NCI-H82 (cell line): ENCODE results near the gene CC2D2A.

ENCODE experiments used
- DNase-seq: peaks from one replicate; lab custom pipeline; 2025; lab: John Stamatoyannopoulos, UW

The CC2D2A gene

DNA sequence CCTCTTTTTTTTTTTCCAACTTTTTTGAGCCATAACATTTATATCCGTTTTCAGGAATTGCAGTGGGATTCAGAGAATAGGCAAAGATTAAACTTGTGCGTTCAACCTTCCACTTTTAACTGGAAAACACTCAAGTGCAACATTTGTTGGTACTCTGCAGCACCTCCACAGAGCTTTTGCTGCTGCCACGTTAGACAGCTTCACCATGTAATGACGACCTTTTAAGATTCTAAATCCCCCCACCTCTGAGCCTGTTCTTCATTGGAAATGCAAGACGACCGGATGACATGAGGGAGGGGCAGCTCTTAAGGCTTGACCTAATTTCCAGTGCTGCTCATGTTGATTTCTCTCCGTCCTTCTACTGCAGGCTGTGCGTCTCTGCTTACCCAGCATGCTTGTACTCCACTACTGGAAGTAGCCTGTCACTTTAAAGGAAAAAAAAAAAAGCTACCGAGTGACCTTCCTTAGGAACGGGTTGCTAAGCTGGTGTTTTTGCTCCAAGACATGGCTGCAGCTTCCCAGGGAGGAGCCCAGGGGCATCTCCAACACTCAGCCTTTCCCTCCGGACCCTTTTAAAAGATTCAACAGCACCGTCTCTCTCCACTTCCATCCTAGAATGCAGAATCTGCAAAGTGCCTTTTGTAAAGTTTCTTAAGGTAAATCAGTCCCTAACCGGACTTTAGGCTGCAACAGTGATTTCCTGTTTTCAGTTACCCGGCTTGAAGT is at the start of gene CC2D2A:
Gene CC2D2A (plus strand): TSS at position 481 of the 726 bp plus-strand sequence. CDS start 6,051 bp downstream, outside the sequence.
- DNase-seq, result peak; percentile 81

GRCh38 chr4:15420642-15421041 is 49.0 kb upstream of the CC2D2A start:
- DNase-seq, result no peak

DNA sequence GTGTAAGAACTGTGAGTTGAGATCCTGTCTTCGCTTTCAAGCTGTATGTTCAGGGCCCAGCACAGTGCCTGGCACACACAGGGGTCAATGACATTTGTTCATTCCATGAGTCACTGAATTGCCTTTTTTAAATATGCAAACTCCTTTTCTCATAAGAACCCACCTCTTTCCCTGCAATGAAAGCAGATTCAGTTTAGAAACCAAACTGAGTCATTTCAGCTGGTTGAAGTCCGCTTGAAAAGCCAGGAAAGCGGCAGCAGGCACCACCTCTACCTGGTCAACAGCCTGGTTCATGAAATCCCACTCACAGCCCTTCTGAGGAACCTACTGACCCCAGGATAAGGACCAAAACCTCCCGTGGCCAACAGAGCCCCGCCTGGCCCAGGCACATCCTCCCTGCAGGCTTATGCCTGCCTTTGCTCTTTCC is 46.4 kb upstream of the CC2D2A start:
- DNase-seq, result no peak

GRCh38 chr4:15425520-15425919 is 44.2 kb upstream of the CC2D2A start:
- no peak for DNase-seq

GRCh38 chr4:15427161-15427560 is 42.5 kb upstream of the CC2D2A start:
- no peak for DNase-seq

DNA sequence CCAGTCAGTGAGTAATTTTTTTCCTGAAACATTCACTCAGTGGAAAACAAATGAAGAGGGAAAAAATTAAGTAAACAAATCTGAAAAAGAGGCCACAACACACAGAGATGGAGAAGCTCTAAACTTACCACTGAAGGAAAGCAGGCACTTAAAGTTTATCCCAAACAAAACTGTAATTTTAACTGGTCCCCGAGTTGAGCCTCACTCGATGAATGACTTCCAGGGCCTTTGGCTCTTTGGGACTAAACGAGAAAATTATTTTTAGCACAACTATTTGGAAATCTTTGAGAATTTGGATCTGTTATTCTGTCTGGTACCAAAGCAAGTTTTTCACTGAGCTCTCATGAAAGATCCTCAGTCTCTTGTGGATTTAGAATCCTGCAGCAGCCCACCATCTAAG is 42.0 kb upstream of the CC2D2A start, which contains the start of gene C1QTNF7:
Gene C1QTNF7 (plus strand): TSS at position 333 of the 400 bp plus-strand sequence. CDS start 7,711 bp downstream, outside the sequence.
- DNase-seq, result no peak

DNA sequence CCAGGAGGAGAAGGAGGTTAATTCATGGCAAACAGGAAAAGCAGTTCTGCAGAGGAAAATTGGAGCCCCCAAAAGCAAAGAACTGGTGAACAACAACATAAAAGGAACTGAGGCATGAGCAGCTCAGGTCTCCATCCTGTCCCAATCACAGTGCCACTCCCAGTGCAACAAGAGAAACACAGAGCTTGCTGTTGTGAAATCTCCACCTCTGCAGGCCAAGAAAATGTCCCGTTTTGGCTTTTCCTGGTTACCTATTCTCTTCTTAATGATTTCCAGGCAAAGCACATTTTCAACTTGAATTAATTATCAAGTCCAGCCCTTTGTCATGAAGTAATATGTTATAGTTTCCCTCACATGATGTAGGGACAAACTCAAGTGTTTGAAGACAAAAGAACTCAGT is 41.1 kb upstream of the CC2D2A start:
- DNase-seq, result no peak

- no peak for DNase-seq
Measured at GRCh38 chr4:15434091-15434490, 35.6 kb upstream of the CC2D2A start.

GRCh38 chr4:15434676-15435075 is 35.0 kb upstream of the CC2D2A start:
- DNase-seq, result no peak

- no peak for DNase-seq
Measured at GRCh38 chr4:15436513-15436912, 33.2 kb upstream of the CC2D2A start.

DNA sequence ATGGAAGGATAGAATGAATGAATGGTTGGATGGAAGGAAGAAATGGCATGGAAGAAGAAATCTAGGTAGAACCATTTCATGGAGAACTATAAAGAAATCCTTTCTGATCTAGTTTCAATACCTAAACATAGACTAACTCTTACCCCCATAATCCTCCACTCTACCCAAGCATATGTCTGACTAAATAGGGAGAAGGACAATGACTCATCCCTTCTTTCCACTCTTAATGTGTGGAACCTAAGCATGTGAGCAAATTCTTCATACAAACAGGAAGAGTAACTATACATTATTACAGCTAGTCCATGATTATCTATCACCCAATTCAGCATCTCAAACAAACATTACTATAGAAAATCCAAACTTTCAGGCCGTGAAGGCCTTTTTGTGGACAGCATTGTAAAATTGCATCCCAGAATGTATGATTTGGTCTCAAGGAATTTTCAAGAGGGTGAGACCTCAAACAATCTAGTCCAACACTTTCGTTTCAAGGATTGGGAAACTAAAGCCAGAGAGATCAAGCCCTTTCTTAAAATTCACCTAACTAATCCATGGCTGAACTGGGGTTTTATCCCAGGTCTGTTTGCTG is 30.6 kb upstream of the CC2D2A start:
- DNase-seq, result no peak

- no peak for DNase-seq
Measured at GRCh38 chr4:15443371-15444160, 26.1 kb upstream of the CC2D2A start.

DNA sequence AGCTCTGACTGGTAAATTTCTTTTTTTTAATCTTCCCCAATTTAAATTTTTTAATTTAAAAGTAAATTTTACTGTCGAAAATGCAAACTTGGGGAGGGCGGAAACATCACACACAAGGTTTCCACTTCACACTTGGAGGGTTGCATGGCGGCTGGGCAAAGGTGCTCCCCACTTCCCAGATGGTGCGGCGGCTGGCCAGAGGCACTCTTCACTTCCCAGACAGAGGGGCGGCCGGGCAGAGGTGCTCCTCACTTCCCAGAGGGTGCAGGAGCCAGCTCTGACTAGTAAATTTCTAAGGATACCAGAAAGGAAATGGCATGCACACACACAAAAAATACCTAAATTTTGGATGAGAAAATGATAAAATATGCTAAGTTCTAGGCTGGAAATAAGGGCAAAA is 25.4 kb upstream of the CC2D2A start:
- DNase-seq, result no peak

DNA sequence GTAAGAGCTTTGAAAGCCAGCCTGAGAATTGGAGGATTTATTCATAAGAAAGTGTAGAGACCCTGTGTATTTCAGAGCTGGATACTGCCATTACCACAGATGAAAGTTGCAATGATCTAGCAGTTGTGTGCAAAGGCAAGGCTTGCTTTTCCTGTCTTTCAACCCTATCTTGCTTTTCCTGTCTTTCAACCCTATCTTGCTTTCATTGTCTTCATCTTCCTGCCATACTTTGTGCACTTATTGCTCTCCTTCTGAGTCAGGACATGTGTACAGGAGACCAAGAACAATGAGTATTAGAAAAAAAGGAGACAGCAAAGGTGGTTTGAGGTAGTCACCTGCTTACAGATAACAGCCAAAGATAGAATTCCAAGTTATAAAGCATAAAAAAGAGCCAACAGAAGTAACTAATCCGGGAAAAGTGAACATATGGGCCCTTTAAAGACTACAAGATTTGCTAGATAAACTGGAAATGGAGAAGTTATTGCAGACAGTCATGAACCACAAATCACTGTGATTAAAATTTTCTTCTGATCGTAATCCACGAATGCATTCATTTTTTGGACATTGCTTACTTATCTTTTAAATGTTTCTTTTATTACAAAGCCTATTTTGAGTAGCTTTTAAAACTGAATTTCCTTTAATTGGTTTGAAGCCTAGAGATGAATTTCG is 24.7 kb upstream of the CC2D2A start:
- no peak for DNase-seq

- peak; percentile 3 for DNase-seq
Measured at GRCh38 chr4:15451181-15451865, 18.4 kb upstream of the CC2D2A start.

DNA sequence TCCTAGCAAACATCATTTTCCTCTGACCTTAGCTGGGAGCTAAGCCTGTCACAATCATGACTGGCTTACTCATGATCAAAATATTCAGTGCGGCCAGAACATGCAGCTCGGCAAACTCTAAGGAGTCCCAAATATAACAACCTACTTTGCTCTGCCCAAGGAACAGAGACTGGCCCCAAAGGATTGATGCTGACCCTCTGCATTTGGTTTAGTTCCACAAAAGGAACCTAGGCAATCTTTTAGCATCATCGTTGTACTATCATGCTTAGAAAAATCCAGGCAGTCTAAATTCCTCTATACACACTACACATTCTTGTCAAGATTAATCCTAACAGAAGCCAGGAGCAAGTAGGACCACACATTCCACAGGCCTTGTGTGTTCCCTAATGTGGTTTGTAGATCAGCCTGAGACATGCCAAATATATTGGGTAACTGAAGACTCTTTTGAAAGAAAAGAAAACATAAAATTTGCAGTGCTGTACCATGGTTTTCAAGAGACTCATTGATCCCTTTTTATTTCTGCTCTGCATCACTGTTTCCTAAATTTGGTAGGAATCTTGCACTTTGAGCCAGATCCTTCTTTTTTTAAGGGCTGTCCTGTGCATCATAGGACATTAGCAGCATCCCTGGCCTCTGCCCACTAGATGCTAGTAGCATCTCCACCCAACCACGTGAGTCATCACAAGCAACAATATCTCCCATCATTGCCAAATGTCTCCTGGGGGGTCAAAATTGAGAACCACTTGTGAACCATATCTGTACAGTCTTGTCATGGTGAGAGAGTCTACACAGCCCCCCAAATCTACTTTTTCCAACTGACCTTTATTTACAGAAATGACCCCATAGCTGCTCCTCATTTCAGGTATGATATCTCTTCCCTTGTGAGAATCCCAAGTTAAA is 17.6 kb upstream of the CC2D2A start:
- no peak for DNase-seq

GRCh38 chr4:15455290-15455689 is 14.4 kb upstream of the CC2D2A start:
- no peak for DNase-seq

DNA sequence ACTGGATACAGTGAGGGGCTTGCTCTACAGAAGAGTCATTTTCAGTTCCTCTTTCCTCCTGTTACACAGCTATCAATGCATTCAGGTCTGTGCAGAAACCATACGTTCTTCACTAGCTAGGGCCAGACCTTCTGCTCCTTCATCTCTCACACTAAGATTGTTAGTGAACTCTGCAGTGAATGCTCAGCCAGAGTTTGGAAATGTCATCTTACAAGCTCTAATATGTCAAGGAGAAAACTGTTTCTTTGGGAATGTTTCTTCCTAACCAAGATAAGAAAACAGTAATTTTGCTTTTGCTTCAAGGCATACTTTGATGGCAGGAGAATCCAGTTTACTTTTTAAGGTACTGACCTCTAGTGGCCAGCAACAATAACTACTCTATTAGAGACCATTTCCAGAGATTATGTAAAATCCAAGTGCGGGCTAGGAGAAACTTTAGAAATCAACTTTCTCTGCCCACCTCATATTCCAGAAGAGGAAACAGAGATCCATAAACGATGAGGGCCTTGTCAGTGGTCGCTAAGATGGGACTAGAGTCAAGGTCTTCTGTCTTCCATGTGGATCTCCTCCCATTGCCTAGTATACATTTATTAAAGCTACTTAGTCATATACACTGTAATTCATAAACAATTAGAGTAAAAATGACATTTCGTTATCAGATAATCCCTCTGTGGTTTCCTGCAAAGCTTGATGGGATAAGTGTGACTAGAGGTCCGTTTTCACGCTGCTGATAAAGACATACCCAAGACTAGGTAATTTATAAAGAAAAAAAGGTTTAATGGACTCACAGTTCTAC is 12.1 kb upstream of the CC2D2A start:
- DNase-seq, result peak; percentile 44

DNA sequence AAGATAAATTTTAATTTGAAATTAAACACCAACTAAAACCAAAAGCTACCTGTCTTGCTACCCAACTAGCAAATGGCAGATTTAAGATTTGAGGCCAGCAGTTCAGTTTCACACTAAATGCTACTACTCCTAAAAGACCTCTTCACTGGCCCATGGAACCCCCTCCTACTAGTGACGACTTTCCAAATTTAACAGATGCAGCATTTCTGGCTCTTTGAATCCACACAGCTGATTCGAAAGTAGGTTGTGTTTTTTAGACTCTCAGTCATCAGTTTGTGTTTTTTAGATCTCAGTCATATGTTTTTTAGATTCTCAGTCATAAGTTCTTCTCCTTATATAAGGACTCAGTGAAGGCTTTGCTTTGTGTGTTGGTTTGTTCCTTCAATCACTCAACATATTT is 11.1 kb upstream of the CC2D2A start:
- no peak for DNase-seq

- no peak for DNase-seq
Measured at GRCh38 chr4:15459706-15460105, 10.0 kb upstream of the CC2D2A start.
